Neural progenitor cell (in vitro differentiated cells): ENCODE measurements around the gene CD79A.

Experiments
- EZH2 ChIP-seq: fragments of 200-600 bp; sonication (generic); IDR thresholded peaks from 2 replicates; pipeline ENCODE4 v1.6.1; 2017; ENCODE audit warnings: antibody characterized with exemption, mild to moderate bottlenecking, moderate library complexity
- TF ChIP-seq, protein P1 (sequence below): fragments of 200-600 bp; sonication (generic); IDR thresholded peaks from 2 replicates; pipeline ENCODE4 v1.5.1; 2017; ENCODE audit warnings: antibody characterized with exemption, mild to moderate bottlenecking

DNA sequence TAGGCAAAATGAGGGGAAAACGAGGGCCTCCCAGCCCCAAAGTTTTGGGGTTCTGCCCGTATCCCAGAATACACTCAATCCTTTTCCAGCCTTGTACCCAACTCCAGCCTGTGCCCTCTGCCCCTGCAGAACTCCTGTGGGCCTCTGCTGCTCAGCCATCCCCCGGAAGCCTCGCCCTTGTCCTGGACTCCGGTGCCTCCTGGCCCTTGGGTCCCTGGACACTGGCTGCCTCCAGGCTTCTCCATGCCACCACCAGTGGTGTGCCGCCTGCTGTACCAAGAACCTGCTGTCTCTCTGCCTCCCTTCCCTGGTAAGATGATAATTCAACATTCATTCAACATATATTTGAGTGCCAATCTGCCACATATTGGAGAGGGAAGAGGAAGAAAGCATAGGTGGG lies 28.4 kb upstream of the CD79A start:
- TF ChIP-seq, protein P1, sequence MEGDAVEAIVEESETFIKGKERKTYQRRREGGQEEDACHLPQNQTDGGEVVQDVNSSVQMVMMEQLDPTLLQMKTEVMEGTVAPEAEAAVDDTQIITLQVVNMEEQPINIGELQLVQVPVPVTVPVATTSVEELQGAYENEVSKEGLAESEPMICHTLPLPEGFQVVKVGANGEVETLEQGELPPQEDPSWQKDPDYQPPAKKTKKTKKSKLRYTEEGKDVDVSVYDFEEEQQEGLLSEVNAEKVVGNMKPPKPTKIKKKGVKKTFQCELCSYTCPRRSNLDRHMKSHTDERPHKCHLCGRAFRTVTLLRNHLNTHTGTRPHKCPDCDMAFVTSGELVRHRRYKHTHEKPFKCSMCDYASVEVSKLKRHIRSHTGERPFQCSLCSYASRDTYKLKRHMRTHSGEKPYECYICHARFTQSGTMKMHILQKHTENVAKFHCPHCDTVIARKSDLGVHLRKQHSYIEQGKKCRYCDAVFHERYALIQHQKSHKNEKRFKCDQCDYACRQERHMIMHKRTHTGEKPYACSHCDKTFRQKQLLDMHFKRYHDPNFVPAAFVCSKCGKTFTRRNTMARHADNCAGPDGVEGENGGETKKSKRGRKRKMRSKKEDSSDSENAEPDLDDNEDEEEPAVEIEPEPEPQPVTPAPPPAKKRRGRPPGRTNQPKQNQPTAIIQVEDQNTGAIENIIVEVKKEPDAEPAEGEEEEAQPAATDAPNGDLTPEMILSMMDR = no peak
- no peak for TF ChIP-seq EZH2
